DND-41 (cell line): ENCODE data around the gene PPP6R2.

Source experiments
- ATAC-seq: fragments of 200-7000 bp; cut with Tn5 transposase; 3 replicates; pipeline ENCODE4 v1.9.1; 2021; ENCODE audit warnings: low read depth; ENCODE audit not compliant: insufficient read depth
- DNase-seq: peaks from one replicate; pipeline ENCODE4 v3.0.0-alpha.2; 2020
- H2AFZ ChIP-seq: 2 replicates; pipeline ENCODE4 v1.6.0; 2012; ENCODE audit warnings: low read depth, low read length
- H3K27ac ChIP-seq: 2 replicates; pipeline ENCODE4 v1.5.1; 2012; ENCODE audit warnings: low read length, inconsistent platforms
- H3K27me3 ChIP-seq: fragments of 200-600 bp; sonication (generic); 2 replicates; pipeline ENCODE4 v1.6.0; 2012; ENCODE audit warnings: low read length, mild to moderate bottlenecking, inconsistent platforms; ENCODE audit not compliant: insufficient read depth, poor library complexity
- H3K36me3 ChIP-seq: 2 replicates; pipeline ENCODE4 v1.5.1; 2012; ENCODE audit warnings: low read length, inconsistent platforms; ENCODE audit not compliant: insufficient read depth
- H3K4me1 ChIP-seq: 2 replicates; pipeline ENCODE4 v1.5.1; 2012; ENCODE audit warnings: mild to moderate bottlenecking, low read length; ENCODE audit not compliant: insufficient read depth
- H3K4me2 ChIP-seq: 2 replicates; pipeline ENCODE4 v1.6.0; 2012; ENCODE audit warnings: mild to moderate bottlenecking, moderate library complexity, low read length, inconsistent platforms; ENCODE audit not compliant: insufficient read depth
- H3K4me3 ChIP-seq, 2 experiments: fragments of 200-600 bp in 1 of 2; shearing (Covaris generic) in 1 of 2; 2 replicates each; pipeline ENCODE4 v1.5.1; 2012 to 2016; ENCODE audit warnings: inconsistent platforms in 2 of 2, low read length in 2 of 2, mild to moderate bottlenecking in 2 of 2, low read depth in 1 of 2, moderate library complexity in 1 of 2
- H3K79me2 ChIP-seq: 2 replicates; pipeline ENCODE4 v1.6.0; 2012; ENCODE audit warnings: low read length, inconsistent platforms; ENCODE audit not compliant: insufficient read depth
- H3K9ac ChIP-seq: 2 replicates; pipeline ENCODE4 v1.6.0; 2012; ENCODE audit warnings: low read depth, mild to moderate bottlenecking, inconsistent platforms, low read length, moderate library complexity
- H3K9me3 ChIP-seq: 2 replicates; pipeline ENCODE4 v1.5.1; 2012; ENCODE audit warnings: low read length, moderate library complexity, mild to moderate bottlenecking, inconsistent platforms; ENCODE audit not compliant: insufficient read depth, severe bottlenecking
- H4K20me1 ChIP-seq: 2 replicates; pipeline ENCODE4 v1.6.0; 2012; ENCODE audit warnings: low read length; ENCODE audit not compliant: insufficient read depth
- CTCF ChIP-seq: IDR thresholded peaks from 2 replicates; pipeline ENCODE4 v1.5.1; 2012; ENCODE audit warnings: borderline replicate concordance, low read length, moderate library complexity, mild to moderate bottlenecking; ENCODE audit not compliant: poor library complexity, severe bottlenecking; ENCODE audit errors: extremely low read depth
- EZH2 ChIP-seq: IDR thresholded peaks from 3 replicates; pipeline ENCODE4 v1.6.1; 2012; ENCODE audit warnings: borderline replicate concordance, low read depth, mild to moderate bottlenecking, moderate library complexity, low read length, inconsistent platforms; ENCODE audit not compliant: severe bottlenecking

PPP6R2 gene

GRCh38 chr22:50298937-50299784, 44.0 kb upstream of the PPP6R2 start:
- Histone ChIP-seq H3K27ac (no peak overlapping the region), H3K4me2 (no peak overlapping the region), H3K4me3 (no peak overlapping the region), H3K27me3 (no peaks in the 10 kb centered on the region), H3K79me2 (no peaks in the 10 kb centered on the region), H2AFZ (no peak overlapping the region), H3K9me3 (no peaks in the 10 kb centered on the region), H3K36me3 (no peaks in the 10 kb centered on the region), H4K20me1 (peaks cover 14% of the 10 kb centered on the region), H3K4me1 (no peaks in the 10 kb centered on the region), H3K9ac (no peak overlapping the region)
- no peak for ATAC-seq
- no peak for TF ChIP-seq EZH2
- no peak for TF ChIP-seq CTCF
- DNase-seq: no peak

- Histone ChIP-seq H3K9ac (no peak overlapping the region), H3K4me1 (no peaks in the 10 kb centered on the region), H3K9me3 (no peaks in the 10 kb centered on the region), H3K27ac (no peak overlapping the region), H2AFZ (no peak overlapping the region), H3K79me2 (no peaks in the 10 kb centered on the region), H4K20me1 (peaks cover 16% of the 10 kb centered on the region), H3K4me2 (no peak overlapping the region), H3K4me3 (no peak overlapping the region), H3K27me3 (no peaks in the 10 kb centered on the region), H3K36me3 (no peaks in the 10 kb centered on the region)
- DNase-seq (no peak), ATAC-seq (no peak)
- TF ChIP-seq CTCF (no peak), EZH2 (no peak)
These were observed 43.1 kb upstream of the PPP6R2 start for GRCh38 chr22:50299785-50300619.

GRCh38 chr22:50300620-50301257, 42.4 kb upstream of the PPP6R2 start:
- DNase-seq (no peak), ATAC-seq (no peak)
- TF ChIP-seq CTCF (no peak), EZH2 (no peak)
- Histone ChIP-seq H3K4me3 (no peak overlapping the region), H3K36me3 (no peaks in the 10 kb centered on the region), H2AFZ (no peak overlapping the region), H3K4me1 (no peaks in the 10 kb centered on the region), H4K20me1 (peaks cover 22% of the 10 kb centered on the region), H3K4me2 (no peak overlapping the region), H3K27ac (no peak overlapping the region), H3K9ac (no peak overlapping the region), H3K79me2 (no peaks in the 10 kb centered on the region), H3K9me3 (no peaks in the 10 kb centered on the region), H3K27me3 (no peaks in the 10 kb centered on the region)
